Panc1 (cell line): ENCODE data around the gene MEIS1. TPM values are rescaled to one million over a fixed set of nuclear protein-coding genes. Genes with fewer than 3 reads are reported as not detected.

Source experiments
- ATAC-seq: fragments of 200-7000 bp; cut with Tn5 transposase; 2 replicates; pipeline ENCODE4 v1.9.1; 2020; ENCODE audit warnings: mild to moderate bottlenecking, moderate library complexity
- BruUV-seq: library from RNA; stranded (reverse); fragments of 400-500 nt; replicated peaks from 2 replicates; lab custom pipeline; 2021; lab: Mats Ljungman, UMichigan
- CTCF ChIA-PET: fragments of 300-600 bp; sonication (Branson Sonifier 250); formaldehyde crosslinking; loops from one replicate; lab custom pipeline; 2022; ENCODE audit warnings: antibody characterized with exemption; lab: Charles Lee
- POLR2A ChIA-PET: fragments of 300-600 bp; sonication (Branson Sonifier 250); formaldehyde crosslinking; loops from one replicate; lab custom pipeline; 2022; ENCODE audit warnings: antibody characterized with exemption; lab: Charles Lee
- DNase-seq: peaks from one replicate; pipeline ENCODE4 v3.0.0-alpha.2; 2010; ENCODE audit warnings: low read depth, low spot score
- H3K27ac ChIP-seq: 2 replicates; pipeline ENCODE4 v1.5.1; 2011; ENCODE audit warnings: mild to moderate bottlenecking, low read length, inconsistent platforms
- H3K27me3 ChIP-seq: fragments of 200-500 bp; sonication (Bioruptor generic); 2 replicates; pipeline ENCODE4 v1.6.0; 2014; ENCODE audit warnings: low read length, inconsistent platforms; ENCODE audit not compliant: control insufficient read depth, insufficient read depth
- H3K36me3 ChIP-seq: fragments of 200-500 bp; sonication (Bioruptor generic); 2 replicates; pipeline ENCODE4 v1.5.1; 2014; ENCODE audit warnings: inconsistent platforms, mild to moderate bottlenecking, low read length, moderate library complexity; ENCODE audit not compliant: control insufficient read depth, insufficient read depth
- H3K4me1 ChIP-seq: 2 replicates; pipeline ENCODE4 v1.5.1; 2011; ENCODE audit warnings: inconsistent platforms, mild to moderate bottlenecking, low read length, moderate library complexity; ENCODE audit not compliant: control insufficient read depth, insufficient read depth
- H3K4me3 ChIP-seq, 2 experiments: 2 replicates each; pipeline ENCODE4 v1.5.1; 2011 to 2012; ENCODE audit warnings: low read depth in 2 of 2, low read length in 2 of 2, mild to moderate bottlenecking in 2 of 2, inconsistent platforms in 1 of 2, moderate library complexity in 1 of 2
- H3K9me3 ChIP-seq: fragments of 200-500 bp; sonication (Bioruptor generic); 2 replicates; pipeline ENCODE4 v1.5.1; 2014; ENCODE audit warnings: low read depth, mild to moderate bottlenecking, inconsistent platforms, low read length, moderate library complexity; ENCODE audit not compliant: control insufficient read depth, insufficient read depth
- CTCF ChIP-seq: fragments of 450-650 bp; IDR thresholded peaks from 2 replicates; pipeline ENCODE4 v1.5.1; 2017; ENCODE audit warnings: mild to moderate bottlenecking
- POLR2AphosphoS5 ChIP-seq: IDR thresholded peaks from 2 replicates; pipeline ENCODE4 v1.6.1; 2012; ENCODE audit warnings: mild to moderate bottlenecking, low read depth, low read length, moderate library complexity
- REST ChIP-seq, 2 experiments: IDR thresholded peaks; 2 replicates each; pipeline ENCODE4 v1.6.1; 2011 to 2012; ENCODE audit warnings: low read depth in 2 of 2, control low read depth in 1 of 2, low read length in 1 of 2, mild to moderate bottlenecking in 1 of 2, moderate library complexity in 1 of 2; ENCODE audit not compliant: insufficient read depth in 1 of 2
- SIN3A ChIP-seq: IDR thresholded peaks from 2 replicates; pipeline ENCODE4 v1.6.1; 2012; ENCODE audit warnings: low read depth, mild to moderate bottlenecking, low read length, moderate library complexity, borderline replicate concordance; ENCODE audit not compliant: insufficient read depth
- TCF7L2 ChIP-seq: IDR thresholded peaks from 2 replicates; pipeline ENCODE4 v1.6.1; 2011; ENCODE audit warnings: mild to moderate bottlenecking, low read depth, low read length, inconsistent platforms
- in situ Hi-C: cut with HindIII; loops from 2 replicates; pipeline ENCODE4 v1.10.0; 2016; ENCODE audit warnings: low sequenced_read_pairs, low pct_unique_long_range_greater_than_20kb
- intact Hi-C: fragments of 100-400 bp; cut with micrococcal nuclease; formaldehyde crosslinking; loops from one replicate; pipeline ENCODE4 v1.10.0; 2022; ENCODE audit not compliant: unreplicated experiment
- total RNA-seq: library from RNA; stranded (reverse); gene quantifications from one replicate; pipeline ENCODE4 v1.2.1, GENCODE V29; 2021; ENCODE audit not compliant: unreplicated experiment

Gene MEIS1
- total RNA-seq, 1 experiment from 2014 or later = 2.0 TPM

- DNase-seq (no peak), ATAC-seq (no peak)
- Histone ChIP-seq H3K27me3 (peaks cover 2% of the 10 kb centered on the region), H3K4me1 (no peaks in the 10 kb centered on the region; the same call in 1 of the 2 replicates), H3K27ac (no peak overlapping the region), H3K36me3 (no peaks in the 10 kb centered on the region; the same call in 1 of the 2 replicates), H3K4me3 (no peak overlapping the region), H3K9me3 (no peaks in the 10 kb centered on the region)
- in situ Hi-C loops = no loop called here
- ChIA-PET CTCF (interaction anchor here (0.6 kb wide), 1 partner anchor 10 kb away, joined by 3 read pairs; no protein-coding TSS in a partner anchor), POLR2A (no interaction called here)
- intact Hi-C loops = loop anchor here (5.0 kb wide), 1 partner anchor 928 kb away; no protein-coding TSS in a partner anchor
- BruUV-seq = no TSS peak
- TF ChIP-seq REST (IDR thresholded peaks at IDR 0.05; ENCODE audit: insufficient read depth in 1 of 2, low read depth in 2 of 2, low read length in 1 of 2) = no peak
- no peak for TF ChIP-seq POLR2AphosphoS5
- TF ChIP-seq TCF7L2 = no peak
- TF ChIP-seq CTCF = no peak
- no peak for TF ChIP-seq SIN3A
Observed at GRCh38 chr2:66570471-66570870, 135.5 kb downstream of the MEIS1 start.

GRCh38 chr2:66571918-66572317 is 137.0 kb downstream of the MEIS1 start:
- intact Hi-C loops = loop anchor here (5.0 kb wide), 1 partner anchor 930 kb away; no protein-coding TSS in a partner anchor
- DNase-seq = no peak
- Histone ChIP-seq H3K27ac (no peak overlapping the region), H3K9me3 (no peaks in the 10 kb centered on the region), H3K4me1 (peaks cover 6% of the 10 kb centered on the region), H3K36me3 (no peaks in the 10 kb centered on the region; the same call in 1 of the 2 replicates), H3K27me3 (peaks cover 4% of the 10 kb centered on the region), H3K4me3 (no peak overlapping the region)
- CTCF ChIA-PET = no interaction called here
- TF ChIP-seq REST (IDR thresholded peaks at IDR 0.05; ENCODE audit: insufficient read depth in 1 of 2, low read depth in 2 of 2, low read length in 1 of 2) (no peak), TCF7L2 (no peak), CTCF (no peak), POLR2AphosphoS5 (no peak), SIN3A (no peak)
- ATAC-seq = no peak
- in situ Hi-C loops = no loop called here
- BruUV-seq = no TSS peak
- POLR2A ChIA-PET = interaction anchor here (0.6 kb wide), 1 partner anchor 144 kb away, joined by 4 read pairs; no protein-coding TSS in a partner anchor
